SK-N-SH treated with all-trans-retinoic acid at 6 μM for 48 hours (cell line): Measurements from ENCODE around the gene ERC1.
"Not testable (repeated sequence)": the region's sequence is repeated elsewhere in the genome, so short reads cannot be mapped to it uniquely, and the experiment has no call there.

Source experiments
- ATAC-seq: fragments of 200-7000 bp; cut with Tn5 transposase; 3 replicates; pipeline ENCODE4 v1.9.1; 2020; ENCODE audit warnings: mild to moderate bottlenecking, moderate library complexity
- ARNTL ChIP-seq: fragments of 450-650 bp; formaldehyde crosslinking; IDR thresholded peaks from 2 replicates; pipeline ENCODE4 v1.5.0; 2020; ENCODE audit warnings: low read depth, mild to moderate bottlenecking, moderate library complexity, borderline replicate concordance
- BACH2 ChIP-seq: fragments of 250-450 bp; sonication (Bioruptor Pico); IDR thresholded peaks from 2 replicates; pipeline ENCODE4 v1.9.0; 2021; ENCODE audit warnings: mild to moderate bottlenecking, borderline replicate concordance
- CSDC2 ChIP-seq: fragments of 250-450 bp; sonication (Bioruptor Pico); IDR thresholded peaks from 2 replicates; pipeline ENCODE4 v1.5.0; 2020; ENCODE audit warnings: mild to moderate bottlenecking, moderate library complexity
- ESRRG ChIP-seq: fragments of 250-450 bp; sonication (Bioruptor Pico); IDR thresholded peaks from 2 replicates; pipeline ENCODE4 v1.6.1; 2021; ENCODE audit warnings: mild to moderate bottlenecking
- GLIS3 ChIP-seq: fragments of 250-450 bp; sonication (Bioruptor Pico); IDR thresholded peaks from 2 replicates; pipeline ENCODE4 v1.5.0; 2020; ENCODE audit warnings: mild to moderate bottlenecking, moderate library complexity
- ISL1 ChIP-seq: fragments of 250-450 bp; sonication (Bioruptor Pico); IDR thresholded peaks from 2 replicates; pipeline ENCODE4 v2.1.2; 2022; ENCODE audit warnings: mild to moderate bottlenecking, moderate library complexity
- OSR1 ChIP-seq: fragments of 250-450 bp; sonication (Bioruptor Pico); IDR thresholded peaks from 2 replicates; pipeline ENCODE4 v1.8.0; 2022; ENCODE audit warnings: moderate library complexity, mild to moderate bottlenecking, inconsistent platforms
- PPARA ChIP-seq: fragments of 250-450 bp; sonication (Bioruptor Pico); IDR thresholded peaks from 2 replicates; pipeline ENCODE4 v1.5.0; 2020; ENCODE audit warnings: mild to moderate bottlenecking, borderline replicate concordance
- RARB ChIP-seq: fragments of 250-450 bp; sonication (Bioruptor Pico); IDR thresholded peaks from 2 replicates; pipeline ENCODE4 v1.8.0; 2021; ENCODE audit warnings: mild to moderate bottlenecking, moderate library complexity
- SNAI2 ChIP-seq: fragments of 250-450 bp; sonication (Bioruptor Pico); IDR thresholded peaks from 2 replicates; pipeline ENCODE4 v1.5.0; 2020; ENCODE audit warnings: mild to moderate bottlenecking, moderate library complexity
- TCF4 ChIP-seq: fragments of 250-450 bp; sonication (Bioruptor Pico); IDR thresholded peaks from 2 replicates; pipeline ENCODE4 v1.8.0; 2021; ENCODE audit warnings: mild to moderate bottlenecking, moderate library complexity, borderline replicate concordance
- TOX ChIP-seq: fragments of 250-450 bp; sonication (Bioruptor Pico); IDR thresholded peaks from 2 replicates; pipeline ENCODE4 v1.8.0; 2021; ENCODE audit warnings: mild to moderate bottlenecking, moderate library complexity, borderline replicate concordance
- ZC3H10 ChIP-seq: fragments of 250-450 bp; sonication (Bioruptor Pico); IDR thresholded peaks from 2 replicates; pipeline ENCODE4 v1.5.1; 2021; ENCODE audit warnings: mild to moderate bottlenecking, moderate library complexity
- ZFP30 ChIP-seq: fragments of 450-650 bp; formaldehyde crosslinking; IDR thresholded peaks from 2 replicates; pipeline ENCODE4 v1.5.0; 2022; ENCODE audit warnings: mild to moderate bottlenecking, moderate library complexity
- ZNF565 ChIP-seq: fragments of 450-650 bp; formaldehyde crosslinking; conservative IDR thresholded peaks from 2 replicates; pipeline ENCODE4 v1.5.0; 2020; ENCODE audit warnings: low read depth, mild to moderate bottlenecking, moderate library complexity
- ZNF8 ChIP-seq: fragments of 450-650 bp; formaldehyde crosslinking; IDR thresholded peaks from 2 replicates; pipeline ENCODE4 v1.5.0; 2020; ENCODE audit warnings: mild to moderate bottlenecking, moderate library complexity
- TF ChIP-seq, protein P1 (sequence below): fragments of 250-450 bp; sonication (Bioruptor Pico); IDR thresholded peaks from 2 replicates; pipeline ENCODE4 v1.5.1; 2021; ENCODE audit warnings: mild to moderate bottlenecking, moderate library complexity
- TF ChIP-seq, protein P2 (sequence below): fragments of 250-450 bp; sonication (Bioruptor Pico); IDR thresholded peaks from 2 replicates; pipeline ENCODE4 v1.5.1; 2020; ENCODE audit warnings: low read depth, mild to moderate bottlenecking, moderate library complexity
- TF ChIP-seq, protein P3 (sequence below): fragments of 250-450 bp; sonication (Bioruptor Pico); IDR thresholded peaks from 2 replicates; pipeline ENCODE4 v1.5.0; 2020; ENCODE audit warnings: mild to moderate bottlenecking, moderate library complexity
- TF ChIP-seq, protein P4 (sequence below): fragments of 250-450 bp; sonication (Bioruptor Pico); IDR thresholded peaks from 2 replicates; pipeline ENCODE4 v1.8.0; 2021; ENCODE audit warnings: low read depth, mild to moderate bottlenecking, moderate library complexity, borderline replicate concordance
- TF ChIP-seq, protein P5 (sequence below): fragments of 250-450 bp; sonication (Bioruptor Pico); IDR thresholded peaks from 2 replicates; pipeline ENCODE4 v1.8.0; 2020; ENCODE audit warnings: mild to moderate bottlenecking, moderate library complexity, borderline replicate concordance

The ERC1 gene

DNA sequence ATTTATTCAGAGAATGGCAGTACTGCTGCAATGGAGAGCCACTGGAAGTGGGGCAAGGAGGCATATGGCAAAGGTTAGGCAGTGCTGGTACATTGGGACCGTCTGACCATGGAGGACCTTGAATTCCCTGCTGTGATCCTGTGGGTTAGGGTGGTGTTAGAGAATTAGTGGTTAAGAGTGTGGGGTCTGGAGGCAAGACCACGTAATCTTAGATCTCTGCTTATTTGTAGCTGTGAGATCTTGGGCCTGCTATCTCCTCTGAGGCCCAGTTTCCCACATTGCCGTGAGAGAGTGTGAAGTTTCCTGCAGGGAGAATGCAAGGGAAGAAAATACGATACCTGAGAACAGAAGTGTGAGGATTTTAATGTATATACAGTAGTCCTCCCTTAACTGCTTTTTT, 147.7 kb downstream of the ERC1 start:
- no peak for ATAC-seq
- TF ChIP-seq RARB (CRISPR knock-in tag) = no peak
- TF ChIP-seq ISL1 (CRISPR knock-in tag) = no peak
- TF ChIP-seq, protein P1, sequence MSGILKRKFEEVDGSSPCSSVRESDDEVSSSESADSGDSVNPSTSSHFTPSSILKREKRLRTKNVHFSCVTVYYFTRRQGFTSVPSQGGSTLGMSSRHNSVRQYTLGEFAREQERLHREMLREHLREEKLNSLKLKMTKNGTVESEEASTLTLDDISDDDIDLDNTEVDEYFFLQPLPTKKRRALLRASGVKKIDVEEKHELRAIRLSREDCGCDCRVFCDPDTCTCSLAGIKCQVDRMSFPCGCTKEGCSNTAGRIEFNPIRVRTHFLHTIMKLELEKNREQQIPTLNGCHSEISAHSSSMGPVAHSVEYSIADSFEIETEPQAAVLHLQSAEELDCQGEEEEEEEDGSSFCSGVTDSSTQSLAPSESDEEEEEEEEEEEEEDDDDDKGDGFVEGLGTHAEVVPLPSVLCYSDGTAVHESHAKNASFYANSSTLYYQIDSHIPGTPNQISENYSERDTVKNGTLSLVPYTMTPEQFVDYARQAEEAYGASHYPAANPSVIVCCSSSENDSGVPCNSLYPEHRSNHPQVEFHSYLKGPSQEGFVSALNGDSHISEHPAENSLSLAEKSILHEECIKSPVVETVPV (CRISPR knock-in tag) = no peak
- TF ChIP-seq ESRRG (CRISPR knock-in tag) = no peak
- TF ChIP-seq ZNF565 (CRISPR knock-in tag) = no peak
- no peak for TF ChIP-seq OSR1 (CRISPR knock-in tag)
- TF ChIP-seq, protein P2, sequence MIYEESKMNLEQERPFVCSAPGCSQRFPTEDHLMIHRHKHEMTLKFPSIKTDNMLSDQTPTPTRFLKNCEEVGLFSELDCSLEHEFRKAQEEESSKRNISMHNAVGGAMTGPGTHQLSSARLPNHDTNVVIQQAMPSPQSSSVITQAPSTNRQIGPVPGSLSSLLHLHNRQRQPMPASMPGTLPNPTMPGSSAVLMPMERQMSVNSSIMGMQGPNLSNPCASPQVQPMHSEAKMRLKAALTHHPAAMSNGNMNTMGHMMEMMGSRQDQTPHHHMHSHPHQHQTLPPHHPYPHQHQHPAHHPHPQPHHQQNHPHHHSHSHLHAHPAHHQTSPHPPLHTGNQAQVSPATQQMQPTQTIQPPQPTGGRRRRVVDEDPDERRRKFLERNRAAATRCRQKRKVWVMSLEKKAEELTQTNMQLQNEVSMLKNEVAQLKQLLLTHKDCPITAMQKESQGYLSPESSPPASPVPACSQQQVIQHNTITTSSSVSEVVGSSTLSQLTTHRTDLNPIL (CRISPR knock-in tag) = no peak
- TF ChIP-seq PPARA = no peak
- TF ChIP-seq ARNTL (CRISPR knock-in tag) = no peak
- no peak for TF ChIP-seq TCF4 (CRISPR knock-in tag)
- no peak for TF ChIP-seq GLIS3
- TF ChIP-seq, protein P3, sequence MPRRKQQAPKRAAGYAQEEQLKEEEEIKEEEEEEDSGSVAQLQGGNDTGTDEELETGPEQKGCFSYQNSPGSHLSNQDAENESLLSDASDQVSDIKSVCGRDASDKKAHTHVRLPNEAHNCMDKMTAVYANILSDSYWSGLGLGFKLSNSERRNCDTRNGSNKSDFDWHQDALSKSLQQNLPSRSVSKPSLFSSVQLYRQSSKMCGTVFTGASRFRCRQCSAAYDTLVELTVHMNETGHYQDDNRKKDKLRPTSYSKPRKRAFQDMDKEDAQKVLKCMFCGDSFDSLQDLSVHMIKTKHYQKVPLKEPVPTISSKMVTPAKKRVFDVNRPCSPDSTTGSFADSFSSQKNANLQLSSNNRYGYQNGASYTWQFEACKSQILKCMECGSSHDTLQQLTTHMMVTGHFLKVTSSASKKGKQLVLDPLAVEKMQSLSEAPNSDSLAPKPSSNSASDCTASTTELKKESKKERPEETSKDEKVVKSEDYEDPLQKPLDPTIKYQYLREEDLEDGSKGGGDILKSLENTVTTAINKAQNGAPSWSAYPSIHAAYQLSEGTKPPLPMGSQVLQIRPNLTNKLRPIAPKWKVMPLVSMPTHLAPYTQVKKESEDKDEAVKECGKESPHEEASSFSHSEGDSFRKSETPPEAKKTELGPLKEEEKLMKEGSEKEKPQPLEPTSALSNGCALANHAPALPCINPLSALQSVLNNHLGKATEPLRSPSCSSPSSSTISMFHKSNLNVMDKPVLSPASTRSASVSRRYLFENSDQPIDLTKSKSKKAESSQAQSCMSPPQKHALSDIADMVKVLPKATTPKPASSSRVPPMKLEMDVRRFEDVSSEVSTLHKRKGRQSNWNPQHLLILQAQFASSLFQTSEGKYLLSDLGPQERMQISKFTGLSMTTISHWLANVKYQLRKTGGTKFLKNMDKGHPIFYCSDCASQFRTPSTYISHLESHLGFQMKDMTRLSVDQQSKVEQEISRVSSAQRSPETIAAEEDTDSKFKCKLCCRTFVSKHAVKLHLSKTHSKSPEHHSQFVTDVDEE (CRISPR knock-in tag) = no peak
- no peak for TF ChIP-seq ZFP30 (CRISPR knock-in tag)
- TF ChIP-seq CSDC2 (CRISPR knock-in tag) = no peak
- TF ChIP-seq ZNF8 = no peak
- TF ChIP-seq, protein P4, sequence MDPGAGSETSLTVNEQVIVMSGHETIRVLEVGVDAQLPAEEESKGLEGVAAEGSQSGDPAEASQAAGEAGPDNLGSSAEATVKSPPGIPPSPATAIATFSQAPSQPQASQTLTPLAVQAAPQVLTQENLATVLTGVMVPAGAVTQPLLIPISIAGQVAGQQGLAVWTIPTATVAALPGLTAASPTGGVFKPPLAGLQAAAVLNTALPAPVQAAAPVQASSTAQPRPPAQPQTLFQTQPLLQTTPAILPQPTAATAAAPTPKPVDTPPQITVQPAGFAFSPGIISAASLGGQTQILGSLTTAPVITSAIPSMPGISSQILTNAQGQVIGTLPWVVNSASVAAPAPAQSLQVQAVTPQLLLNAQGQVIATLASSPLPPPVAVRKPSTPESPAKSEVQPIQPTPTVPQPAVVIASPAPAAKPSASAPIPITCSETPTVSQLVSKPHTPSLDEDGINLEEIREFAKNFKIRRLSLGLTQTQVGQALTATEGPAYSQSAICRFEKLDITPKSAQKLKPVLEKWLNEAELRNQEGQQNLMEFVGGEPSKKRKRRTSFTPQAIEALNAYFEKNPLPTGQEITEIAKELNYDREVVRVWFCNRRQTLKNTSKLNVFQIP = no peak
- no peak for TF ChIP-seq BACH2 (CRISPR knock-in tag)
- TF ChIP-seq SNAI2 = no peak
- TF ChIP-seq, protein P5, sequence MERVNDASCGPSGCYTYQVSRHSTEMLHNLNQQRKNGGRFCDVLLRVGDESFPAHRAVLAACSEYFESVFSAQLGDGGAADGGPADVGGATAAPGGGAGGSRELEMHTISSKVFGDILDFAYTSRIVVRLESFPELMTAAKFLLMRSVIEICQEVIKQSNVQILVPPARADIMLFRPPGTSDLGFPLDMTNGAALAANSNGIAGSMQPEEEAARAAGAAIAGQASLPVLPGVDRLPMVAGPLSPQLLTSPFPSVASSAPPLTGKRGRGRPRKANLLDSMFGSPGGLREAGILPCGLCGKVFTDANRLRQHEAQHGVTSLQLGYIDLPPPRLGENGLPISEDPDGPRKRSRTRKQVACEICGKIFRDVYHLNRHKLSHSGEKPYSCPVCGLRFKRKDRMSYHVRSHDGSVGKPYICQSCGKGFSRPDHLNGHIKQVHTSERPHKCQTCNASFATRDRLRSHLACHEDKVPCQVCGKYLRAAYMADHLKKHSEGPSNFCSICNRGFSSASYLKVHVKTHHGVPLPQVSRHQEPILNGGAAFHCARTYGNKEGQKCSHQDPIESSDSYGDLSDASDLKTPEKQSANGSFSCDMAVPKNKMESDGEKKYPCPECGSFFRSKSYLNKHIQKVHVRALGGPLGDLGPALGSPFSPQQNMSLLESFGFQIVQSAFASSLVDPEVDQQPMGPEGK (CRISPR knock-in tag) = no peak

DNA sequence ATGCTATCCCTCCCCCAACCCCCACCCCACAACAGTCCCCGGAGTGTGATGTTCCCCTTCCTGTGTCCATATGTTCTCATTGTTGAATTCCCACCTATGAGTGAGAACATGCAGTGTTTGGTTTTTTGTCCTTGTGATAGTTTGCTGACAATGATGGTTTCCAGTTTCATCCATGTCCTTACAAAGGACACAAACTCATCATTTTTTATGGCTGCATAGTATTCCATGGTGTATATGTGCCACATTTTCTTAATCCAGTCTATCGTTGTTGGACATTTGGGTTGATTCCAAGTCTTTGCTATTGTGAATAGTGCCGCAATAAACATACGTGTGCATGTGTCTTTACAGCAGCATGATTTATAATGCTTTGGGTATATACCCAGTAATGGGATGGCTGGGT, 155.7 kb downstream of the ERC1 start:
- ATAC-seq = not testable (repeated sequence)

DNA sequence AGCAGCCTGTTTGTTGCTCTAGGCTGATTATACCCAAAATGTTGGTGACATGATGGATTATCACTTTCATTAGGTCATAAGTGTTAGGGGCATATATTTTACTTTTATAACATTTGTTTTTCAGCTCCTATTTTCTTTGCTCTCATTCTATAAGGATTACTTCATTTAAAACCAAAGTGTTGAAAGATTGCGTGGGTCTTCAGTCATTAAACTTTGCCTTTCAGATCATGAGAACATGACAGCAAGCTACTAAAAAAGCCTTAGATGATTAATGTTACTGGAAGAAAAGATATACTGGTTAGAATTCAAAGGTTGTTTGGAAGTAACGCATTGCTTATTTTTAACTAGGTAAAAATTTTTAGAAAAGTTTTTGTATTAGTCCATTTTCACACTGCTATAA, 156.8 kb downstream of the ERC1 start:
- ATAC-seq = no peak
- no peak for TF ChIP-seq CSDC2 (CRISPR knock-in tag)

DNA sequence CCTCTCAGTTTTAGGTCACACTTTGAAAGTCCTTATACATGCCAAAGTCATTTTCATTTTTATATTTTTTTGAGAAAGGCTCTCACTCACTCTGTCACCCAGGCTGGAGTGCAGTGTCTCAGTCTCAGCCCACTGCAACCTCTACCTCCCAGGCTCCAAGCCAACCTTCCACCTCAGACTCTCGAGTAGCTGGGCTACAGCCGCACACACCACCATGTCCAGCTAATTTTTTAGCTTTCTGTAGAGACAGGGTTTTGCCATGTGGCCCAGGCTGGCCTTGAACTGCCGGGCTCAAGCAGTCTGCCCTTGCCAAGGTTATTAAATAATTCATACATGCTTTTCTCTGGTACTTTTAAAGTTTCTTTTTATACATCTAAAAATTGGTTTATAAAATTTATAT, 166.0 kb downstream of the ERC1 start:
- TF ChIP-seq ARNTL (CRISPR knock-in tag) (no peak), GLIS3 (no peak), PPARA (no peak), ZNF8 (no peak), SNAI2 (no peak), ZC3H10 (CRISPR knock-in tag) (no peak), ZFP30 (CRISPR knock-in tag) (no peak), CSDC2 (CRISPR knock-in tag) (no peak), TOX (CRISPR knock-in tag) (no peak), ISL1 (CRISPR knock-in tag) (no peak), OSR1 (CRISPR knock-in tag) (no peak)
- TF ChIP-seq, protein P3 (CRISPR knock-in tag) = no peak
- TF ChIP-seq, protein P2 (CRISPR knock-in tag) = no peak
- TF ChIP-seq, protein P4 = no peak
- ATAC-seq = no peak
